ENCODE measurements around the gene ABCA3.
A peak's percentile ranks its signal among the peaks of the same experiment; 100 is the strongest.

The ABCA3 gene

GRCh38 chr16:2308089-2308962 lies 32.2 kb downstream of the ABCA3 start:
- no peak for DNase-seq

GRCh38 chr16:2299915-2300192 lies 40.7 kb downstream of the ABCA3 start:
- no peak for DNase-seq

- DNase-seq = no peak
These were observed 41.2 kb downstream of the ABCA3 start for GRCh38 chr16:2299121-2299914.

- no peak for DNase-seq
These were observed 41.9 kb downstream of the ABCA3 start for GRCh38 chr16:2298621-2299020.

- no peak for DNase-seq
These were observed 43.0 kb downstream of the ABCA3 start for GRCh38 chr16:2297506-2297860.

- DNase-seq = peak; percentile 25 to 40
These were observed 43.6 kb downstream of the ABCA3 start for GRCh38 chr16:2296661-2297505.

- DNase-seq = peak in 1 of 2 donors; percentile 0
These were observed 45.3 kb downstream of the ABCA3 start for GRCh38 chr16:2295056-2295798.

GRCh38 chr16:2292221-2292620 lies 48.3 kb downstream of the ABCA3 start:
- DNase-seq = no peak

GRCh38 chr16:2289282-2289681 lies 51.2 kb downstream of the ABCA3 start:
- no peak for DNase-seq

GRCh38 chr16:2288726-2289125 lies 51.8 kb downstream of the ABCA3 start:
- DNase-seq = no peak

- no peak for DNase-seq
These were observed 52.5 kb downstream of the ABCA3 start for GRCh38 chr16:2287916-2288547.

- DNase-seq = no peak
These were observed 54.0 kb downstream of the ABCA3 start for GRCh38 chr16:2286550-2286949.

- DNase-seq = no peak
These were observed 54.8 kb downstream of the ABCA3 start for GRCh38 chr16:2285731-2286191.

- DNase-seq = no peak
These were observed 55.5 kb downstream of the ABCA3 start for GRCh38 chr16:2284797-2285576.

- DNase-seq = no peak
These were observed 56.3 kb downstream of the ABCA3 start for GRCh38 chr16:2284001-2284770.

GRCh38 chr16:2282866-2283555 lies 57.5 kb downstream of the ABCA3 start:
- DNase-seq = no peak

- DNase-seq = no peak
These were observed 58.3 kb downstream of the ABCA3 start for GRCh38 chr16:2282262-2282661.

- DNase-seq = no peak
These were observed 59.5 kb downstream of the ABCA3 start for GRCh38 chr16:2280981-2281542.

GRCh38 chr16:2280461-2280860 lies 60.1 kb downstream of the ABCA3 start:
- DNase-seq = no peak

Data from inflammatory macrophage treated with lipopolysaccharide for 1 hour (primary cell).